GM12892 (cell line): Measurements from ENCODE around the gene PRR12.

ENCODE experiments used
- POLR2A ChIP-seq: IDR thresholded peaks from 2 replicates; pipeline ENCODE4 v1.6.1; 2011; ENCODE audit warnings: low read depth, low read length, control low read depth
- POLR2AphosphoS5 ChIP-seq: IDR thresholded peaks from 2 replicates; pipeline ENCODE4 v1.6.1; 2011; ENCODE audit warnings: low read depth, low read length, control low read depth

DNA sequence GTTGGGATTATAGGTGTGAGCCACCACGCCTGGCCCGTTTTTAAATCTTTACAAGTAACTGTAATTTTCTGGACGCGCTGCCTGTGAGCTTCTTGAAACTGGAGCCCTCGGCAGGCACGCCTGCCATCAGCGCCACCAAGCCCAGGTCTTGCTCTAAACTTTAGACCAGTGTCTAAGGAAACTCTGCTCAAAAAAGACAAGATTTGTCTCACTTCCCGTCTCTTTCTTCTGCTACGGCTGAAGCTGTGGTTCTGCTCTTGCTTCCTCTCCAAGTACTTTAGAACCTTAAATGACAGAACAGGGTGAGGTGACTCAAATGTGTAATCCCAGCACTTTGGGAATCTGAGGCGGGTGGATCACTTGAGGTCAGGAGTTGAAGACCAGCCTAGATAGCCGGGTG lies 38.2 kb upstream of the PRR12 start:
- TF ChIP-seq POLR2A (no peak), POLR2AphosphoS5 (no peak)
